Neural progenitor cell (in vitro differentiated cells): ENCODE data around the gene S100A9.

ENCODE experiments used
- CTCF ChIP-seq: fragments of 200-600 bp; sonication (generic); IDR thresholded peaks from 2 replicates; pipeline ENCODE4 v1.5.1; 2017; ENCODE audit warnings: antibody characterized with exemption, mild to moderate bottlenecking
- EZH2 ChIP-seq: fragments of 200-600 bp; sonication (generic); IDR thresholded peaks from 2 replicates; pipeline ENCODE4 v1.6.1; 2017; ENCODE audit warnings: antibody characterized with exemption, mild to moderate bottlenecking, moderate library complexity
- EZH2phosphoT487 ChIP-seq: fragments of 200-600 bp; sonication (generic); IDR thresholded peaks from 2 replicates; pipeline ENCODE4 v1.6.1; 2017; ENCODE audit warnings: antibody characterized with exemption

- TF ChIP-seq EZH2 = no peak
- TF ChIP-seq CTCF = no peak
- TF ChIP-seq EZH2phosphoT487 = no peak
These were observed 13.6 kb downstream of the S100A9 start for GRCh38 chr1:153371231-153371630.
